Cardiac muscle cell (in vitro differentiated cells and primary cell): ENCODE results near the gene ABCC10. TPM values are rescaled to one million over a fixed set of nuclear protein-coding genes. Genes with fewer than 3 reads are reported as not detected.
"Not testable (repeated sequence)": the region's sequence is repeated elsewhere in the genome, so short reads cannot be mapped to it uniquely, and the experiment has no call there.

Experiments
- DNase-seq, 2 donors: peaks; one replicate each; pipeline versions ENCODE4 v3.0.0 to v3.0.0-alpha.2; 2010 to 2017; ENCODE audit warnings: low read depth in 1 of 2, low spot score in 1 of 2
- H3K27ac ChIP-seq: fragments of 200-600 bp; sonication (generic); 2 replicates; pipeline ENCODE4 v1.5.1; 2016
- H3K27me3 ChIP-seq: fragments of 200-600 bp; sonication (generic); 2 replicates; pipeline ENCODE4 v1.6.0; 2016; ENCODE audit warnings: control low read depth
- H3K36me3 ChIP-seq: fragments of 200-600 bp; sonication (generic); 2 replicates; pipeline ENCODE4 v1.5.1; 2016; ENCODE audit warnings: control low read depth
- H3K4me1 ChIP-seq: fragments of 200-600 bp; sonication (generic); 2 replicates; pipeline ENCODE4 v1.8.1; 2017; ENCODE audit warnings: low read depth, mild to moderate bottlenecking, mixed run types
- H3K4me3 ChIP-seq: fragments of 200-600 bp; sonication (generic); 2 replicates; pipeline ENCODE4 v1.5.1; 2016; ENCODE audit warnings: mild to moderate bottlenecking
- H3K9me3 ChIP-seq: fragments of 200-600 bp; sonication (generic); 2 replicates; pipeline ENCODE4 v1.5.1; 2017; ENCODE audit warnings: low read depth, mild to moderate bottlenecking, control low read depth
- CTCF ChIP-seq: IDR thresholded peaks from 2 replicates; pipeline ENCODE4 v1.5.1; 2012; ENCODE audit warnings: low read depth, mild to moderate bottlenecking, low read length
- polyA plus RNA-seq: library from polyadenylated mRNA; unstranded; fragments of >200 nt; fragmentation: Nextera tagmentation; extraction: Ambion mirVana; gene quantifications from 2 replicates; pipeline ENCODE4 v1.2.1, GENCODE V29; 2016
- total RNA-seq: library from RNA; depleted of rRNA; stranded (reverse); fragments of >200 nt; gene quantifications from 2 replicates; pipeline ENCODE4 v1.2.3, GENCODE V29; 2016

ABCC10 gene
- total and polyA plus RNA-seq, 2 experiments from 2014 or later, result 19.8 to 29.4 TPM

GRCh38 chr6:43464337-43464736 lies 37.0 kb downstream of the ABCC10 start:
- no peak overlapping the region for H3K27ac ChIP-seq
- no peak for TF ChIP-seq CTCF
- peaks cover 12% of the 10 kb centered on the region for H3K27me3 ChIP-seq
- H3K4me3 ChIP-seq, result no peak overlapping the region
- H3K9me3 ChIP-seq, result no peaks in the 10 kb centered on the region
- H3K4me1 ChIP-seq, result no peaks in the 10 kb centered on the region
- no peak for DNase-seq
- H3K36me3 ChIP-seq, result no peaks in the 10 kb centered on the region

GRCh38 chr6:43465948-43466347 lies 38.6 kb downstream of the ABCC10 start:
- H3K36me3 ChIP-seq, result no peaks in the 10 kb centered on the region
- H3K27ac ChIP-seq, result no peak overlapping the region
- no peak for DNase-seq
- H3K27me3 ChIP-seq, result peaks cover 12% of the 10 kb centered on the region
- TF ChIP-seq CTCF, result no peak
- no peaks in the 10 kb centered on the region for H3K4me1 ChIP-seq
- H3K4me3 ChIP-seq, result no peak overlapping the region
- no peaks in the 10 kb centered on the region for H3K9me3 ChIP-seq

GRCh38 chr6:43467265-43467664 lies 39.9 kb downstream of the ABCC10 start:
- not testable (repeated sequence) for DNase-seq, H3K9me3 ChIP-seq, H3K27me3 ChIP-seq, H3K4me1 ChIP-seq, H3K4me3 ChIP-seq, H3K36me3 ChIP-seq, H3K27ac ChIP-seq

GRCh38 chr6:43467752-43468151 lies 40.4 kb downstream of the ABCC10 start:
- Histone ChIP-seq H3K4me3 (no peak overlapping the region), H3K27ac (no peak overlapping the region), H3K27me3 (peaks cover 3% of the 10 kb centered on the region), H3K4me1 (no peaks in the 10 kb centered on the region), H3K9me3 (no peaks in the 10 kb centered on the region), H3K36me3 (no peaks in the 10 kb centered on the region)
- no peak for TF ChIP-seq CTCF
- DNase-seq, result no peak

GRCh38 chr6:43468240-43468639 lies 40.9 kb downstream of the ABCC10 start:
- Histone ChIP-seq H3K27me3 (peaks cover under 1% of the 10 kb centered on the region), H3K4me3 (no peak overlapping the region), H3K9me3 (no peaks in the 10 kb centered on the region), H3K4me1 (no peaks in the 10 kb centered on the region), H3K36me3 (no peaks in the 10 kb centered on the region), H3K27ac (no peak overlapping the region)
- DNase-seq, result no peak
- no peak for TF ChIP-seq CTCF

GRCh38 chr6:43468748-43469681 lies 41.7 kb downstream of the ABCC10 start:
- no peaks in the 10 kb centered on the region for H3K27me3 ChIP-seq
- no peaks in the 10 kb centered on the region for H3K4me1 ChIP-seq
- H3K9me3 ChIP-seq, result no peaks in the 10 kb centered on the region
- no peak overlapping the region for H3K4me3 ChIP-seq
- no peaks in the 10 kb centered on the region for H3K36me3 ChIP-seq
- TF ChIP-seq CTCF, result no peak
- DNase-seq, result no peak
- H3K27ac ChIP-seq, result no peak overlapping the region
